B cell (primary cell): ENCODE results near the gene KYNU.

Experiments
- EZH2 ChIP-seq: IDR thresholded peaks from 2 replicates; pipeline ENCODE4 v1.6.1; 2012; ENCODE audit warnings: borderline replicate concordance, low read depth, mild to moderate bottlenecking, moderate library complexity, low read length; ENCODE audit not compliant: insufficient read depth, poor library complexity, severe bottlenecking
- TF ChIP-seq, protein P1 (sequence below): fragments of 200-600 bp; IDR thresholded peaks from one replicate; pipeline ENCODE4 v1.8.0; 2022; ENCODE audit warnings: antibody characterized with exemption, mild to moderate bottlenecking

DNA sequence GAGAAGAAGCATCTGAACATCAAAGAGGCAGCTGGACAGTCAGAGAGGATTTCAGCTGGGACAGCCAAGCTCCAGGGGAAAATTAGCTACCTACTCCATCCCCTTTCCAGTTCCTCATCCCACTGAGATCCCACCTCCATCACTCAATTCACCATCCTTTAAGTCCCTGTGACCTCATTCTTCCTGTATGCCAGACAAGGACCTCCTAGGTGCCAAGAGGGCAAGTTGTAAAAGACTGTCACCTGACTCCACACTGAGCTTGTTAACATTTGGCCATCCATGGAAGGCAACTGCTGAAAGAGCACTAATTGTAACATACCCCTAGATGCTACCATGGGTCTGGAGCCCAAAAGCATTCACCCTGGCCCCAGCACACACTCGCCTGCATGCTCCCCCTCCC lies 97.8 kb downstream of the KYNU start:
- TF ChIP-seq, protein P1, sequence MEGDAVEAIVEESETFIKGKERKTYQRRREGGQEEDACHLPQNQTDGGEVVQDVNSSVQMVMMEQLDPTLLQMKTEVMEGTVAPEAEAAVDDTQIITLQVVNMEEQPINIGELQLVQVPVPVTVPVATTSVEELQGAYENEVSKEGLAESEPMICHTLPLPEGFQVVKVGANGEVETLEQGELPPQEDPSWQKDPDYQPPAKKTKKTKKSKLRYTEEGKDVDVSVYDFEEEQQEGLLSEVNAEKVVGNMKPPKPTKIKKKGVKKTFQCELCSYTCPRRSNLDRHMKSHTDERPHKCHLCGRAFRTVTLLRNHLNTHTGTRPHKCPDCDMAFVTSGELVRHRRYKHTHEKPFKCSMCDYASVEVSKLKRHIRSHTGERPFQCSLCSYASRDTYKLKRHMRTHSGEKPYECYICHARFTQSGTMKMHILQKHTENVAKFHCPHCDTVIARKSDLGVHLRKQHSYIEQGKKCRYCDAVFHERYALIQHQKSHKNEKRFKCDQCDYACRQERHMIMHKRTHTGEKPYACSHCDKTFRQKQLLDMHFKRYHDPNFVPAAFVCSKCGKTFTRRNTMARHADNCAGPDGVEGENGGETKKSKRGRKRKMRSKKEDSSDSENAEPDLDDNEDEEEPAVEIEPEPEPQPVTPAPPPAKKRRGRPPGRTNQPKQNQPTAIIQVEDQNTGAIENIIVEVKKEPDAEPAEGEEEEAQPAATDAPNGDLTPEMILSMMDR: no peak
- no peak for TF ChIP-seq EZH2
